ENCODE measurements around the gene PRR30. TPM values are rescaled to one million over a fixed set of nuclear protein-coding genes. Genes with fewer than 3 reads are reported as not detected.

The PRR30 gene
- total RNA-seq, 2 donors from 2014 or later: not detected

GRCh38 chr2:27089111-27089954, 49.9 kb downstream of the PRR30 start:
- ATAC-seq (no peak), DNase-seq (no peak)
- intact Hi-C loops (cut with DNase I, micrococcal nuclease): loop anchor here (5.0 to 10.0 kb wide), 2 partner anchors 55 to 127 kb away; partner anchors contain the start of gene TMEM214 (in 1 of the 2)

- intact Hi-C loops (cut with DNase I, micrococcal nuclease): loop anchor here (5.0 to 10.0 kb wide), 2 partner anchors 54 to 126 kb away; partner anchors contain the start of gene TMEM214 (in 1 of the 2)
Measured at GRCh38 chr2:27088634-27089033, 50.6 kb downstream of the PRR30 start.

GRCh38 chr2:27087823-27088410, 51.3 kb downstream of the PRR30 start:
- intact Hi-C loops (cut with DNase I, micrococcal nuclease): loop anchor here (5.0 to 10.0 kb wide), 2 partner anchors 53 to 126 kb away; partner anchors contain the start of gene TMEM214 (in 1 of the 2)
- no peak for DNase-seq

More at GRCh38 chr2:27088634-27089033, 50.6 kb downstream of the PRR30 start:
- no peak for ATAC-seq
- DNase-seq: no peak

More at GRCh38 chr2:27087823-27088410, 51.3 kb downstream of the PRR30 start:
- no peak for ATAC-seq

Other genes starting within 250 kb of the PRR30 start
- gene MAPRE3, start 168.8 kb downstream of the PRR30 start, total RNA-seq: 10 to 100 TPM; 27.9 to 31.4 TPM
- 10 to 100 TPM; 70.2 to 89.7 TPM for gene TMEM214, start 106.4 kb downstream of the PRR30 start, total RNA-seq
- 10 to 100 TPM; 14.7 to 16.1 TPM for gene AGBL5, start 87.7 kb downstream of the PRR30 start, total RNA-seq
- 100 to 1,000 TPM; 243 to 278 TPM for gene OST4, start 67.8 kb downstream of the PRR30 start, total RNA-seq
- 10 to 100 TPM in 1 of 2 donors, 1 to 10 TPM in 1; 8.4 to 41.6 TPM for gene EMILIN1, start 60.8 kb downstream of the PRR30 start, total RNA-seq
- gene KHK, start 52.6 kb downstream of the PRR30 start, total RNA-seq: 10 to 100 TPM in 1 of 2 donors, 1 to 10 TPM in 1; 8.8 to 13.4 TPM
- 1 to 10 TPM in 1 of 2 donors, under 1 TPM in 1; 0.53 to 3.8 TPM for gene CGREF1, start 20.3 kb downstream of the PRR30 start, total RNA-seq
- gene ABHD1, start 15.6 kb downstream of the PRR30 start, total RNA-seq: under 1 TPM in 1 of 2 donors, not detected in 1; 0.34 TPM
- gene PREB, start 4.8 kb downstream of the PRR30 start, total RNA-seq: 10 to 100 TPM; 40.8 to 44.7 TPM
- not detected for gene TCF23, start 9.6 kb upstream of the PRR30 start, total RNA-seq
- 10 to 100 TPM; 75.3 to 98.2 TPM for gene ATRAID, start 72.6 kb upstream of the PRR30 start, total RNA-seq
- gene SLC5A6, start 72.9 kb upstream of the PRR30 start, total RNA-seq: 10 to 100 TPM; 20.6 to 30.5 TPM
- gene CAD, start 78.0 kb upstream of the PRR30 start, total RNA-seq: 10 to 100 TPM; 13.9 to 23.7 TPM
- gene SLC30A3, start 123.6 kb upstream of the PRR30 start, total RNA-seq: not detected
- not detected for gene DNAJC5G, start 136.0 kb upstream of the PRR30 start, total RNA-seq
- under 1 TPM in 1 of 2 donors, not detected in 1; 0.14 TPM for gene TRIM54, start 143.0 kb upstream of the PRR30 start, total RNA-seq
- gene UCN, start 169.0 kb upstream of the PRR30 start, total RNA-seq: under 1 TPM; 0.52 to 0.56 TPM
- 10 to 100 TPM; 26.6 to 32.4 TPM for gene MPV17, start 183.7 kb upstream of the PRR30 start, total RNA-seq
- 10 to 100 TPM; 50.6 to 62.5 TPM for gene GTF3C2, start 217.4 kb upstream of the PRR30 start, total RNA-seq
- gene EIF2B4, start 230.9 kb upstream of the PRR30 start, total RNA-seq: 10 to 100 TPM; 33.2 to 36.6 TPM
- 10 to 100 TPM; 85.2 to 85.5 TPM for gene SNX17, start 231.2 kb upstream of the PRR30 start, total RNA-seq
- gene ZNF513, start 241.3 kb upstream of the PRR30 start, total RNA-seq: 10 to 100 TPM; 24.9 to 27.4 TPM

Measured in left colon (tissue), 2 donors.